ENCODE results near the gene ARHGAP10. TPM values are rescaled to one million over a fixed set of nuclear protein-coding genes. Genes with fewer than 3 reads are reported as not detected.

The ARHGAP10 gene
- total RNA-seq, 1 experiment from 2014 or later: 11.7 TPM

DNA sequence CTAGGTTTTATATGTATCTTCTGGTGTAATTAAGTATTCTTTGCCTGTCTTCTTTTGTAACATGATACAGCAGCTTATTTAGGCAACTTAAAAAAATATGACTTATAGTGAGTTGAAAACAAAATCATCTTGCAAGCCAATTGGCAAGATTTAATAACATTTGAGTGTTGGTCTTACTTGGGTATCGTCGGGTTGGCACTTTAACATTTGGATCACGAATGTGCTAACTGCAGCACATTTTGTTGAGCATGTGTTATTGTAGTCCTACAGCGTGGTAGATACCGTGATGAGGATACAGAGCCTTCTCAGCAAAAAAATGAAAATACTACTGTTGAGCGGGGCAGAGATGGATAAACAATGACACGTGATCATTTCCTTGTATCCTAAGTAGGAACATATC is 295.3 kb downstream of the ARHGAP10 start:
- intact Hi-C loops (cut with micrococcal nuclease; ENCODE audit: unreplicated experiment): no loop called here
- BruUV-seq (replicated peaks): no TSS peak
- Histone ChIP-seq H3K9me3 (ENCODE audit: control insufficient read depth, insufficient read depth, low read depth, low read length) (no peaks in the 10 kb centered on the region), H3K27ac (ENCODE audit: low read length) (no peak overlapping the region), H3K4me1 (ENCODE audit: control insufficient read depth, insufficient read depth, low read length) (no peaks in the 10 kb centered on the region), H3K4me3 (ENCODE audit: low read depth in 2 of 2, low read length in 2 of 2) (no peak overlapping the region), H3K27me3 (ENCODE audit: control insufficient read depth, insufficient read depth, low read length) (no peaks in the 10 kb centered on the region), H3K36me3 (ENCODE audit: control insufficient read depth, insufficient read depth, low read length) (no peaks in the 10 kb centered on the region; the same call in 1 of the 2 replicates)
- ChIA-PET POLR2A (no interaction called here), CTCF (no interaction called here)
- DNase-seq (ENCODE audit: low read depth, low spot score) (no peak), ATAC-seq (no peak)
- TF ChIP-seq, protein P1, sequence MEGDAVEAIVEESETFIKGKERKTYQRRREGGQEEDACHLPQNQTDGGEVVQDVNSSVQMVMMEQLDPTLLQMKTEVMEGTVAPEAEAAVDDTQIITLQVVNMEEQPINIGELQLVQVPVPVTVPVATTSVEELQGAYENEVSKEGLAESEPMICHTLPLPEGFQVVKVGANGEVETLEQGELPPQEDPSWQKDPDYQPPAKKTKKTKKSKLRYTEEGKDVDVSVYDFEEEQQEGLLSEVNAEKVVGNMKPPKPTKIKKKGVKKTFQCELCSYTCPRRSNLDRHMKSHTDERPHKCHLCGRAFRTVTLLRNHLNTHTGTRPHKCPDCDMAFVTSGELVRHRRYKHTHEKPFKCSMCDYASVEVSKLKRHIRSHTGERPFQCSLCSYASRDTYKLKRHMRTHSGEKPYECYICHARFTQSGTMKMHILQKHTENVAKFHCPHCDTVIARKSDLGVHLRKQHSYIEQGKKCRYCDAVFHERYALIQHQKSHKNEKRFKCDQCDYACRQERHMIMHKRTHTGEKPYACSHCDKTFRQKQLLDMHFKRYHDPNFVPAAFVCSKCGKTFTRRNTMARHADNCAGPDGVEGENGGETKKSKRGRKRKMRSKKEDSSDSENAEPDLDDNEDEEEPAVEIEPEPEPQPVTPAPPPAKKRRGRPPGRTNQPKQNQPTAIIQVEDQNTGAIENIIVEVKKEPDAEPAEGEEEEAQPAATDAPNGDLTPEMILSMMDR (IDR thresholded peaks at IDR 0.05): no peak
- no peak for TF ChIP-seq TCF7L2 (IDR thresholded peaks at IDR 0.05; ENCODE audit: low read depth, low read length)
- TF ChIP-seq REST (IDR thresholded peaks at IDR 0.05; ENCODE audit: insufficient read depth in 1 of 2, low read depth in 2 of 2, low read length in 1 of 2): no peak
- no peak for TF ChIP-seq POLR2AphosphoS5 (IDR thresholded peaks at IDR 0.05; ENCODE audit: low read depth, low read length)
- TF ChIP-seq SIN3A (IDR thresholded peaks at IDR 0.05; ENCODE audit: borderline replicate concordance, insufficient read depth, low read depth, low read length): no peak
- in situ Hi-C loops (cut with HindIII; ENCODE audit: low pct_unique_long_range_greater_than_20kb, low sequenced_read_pairs): no loop called here

DNA sequence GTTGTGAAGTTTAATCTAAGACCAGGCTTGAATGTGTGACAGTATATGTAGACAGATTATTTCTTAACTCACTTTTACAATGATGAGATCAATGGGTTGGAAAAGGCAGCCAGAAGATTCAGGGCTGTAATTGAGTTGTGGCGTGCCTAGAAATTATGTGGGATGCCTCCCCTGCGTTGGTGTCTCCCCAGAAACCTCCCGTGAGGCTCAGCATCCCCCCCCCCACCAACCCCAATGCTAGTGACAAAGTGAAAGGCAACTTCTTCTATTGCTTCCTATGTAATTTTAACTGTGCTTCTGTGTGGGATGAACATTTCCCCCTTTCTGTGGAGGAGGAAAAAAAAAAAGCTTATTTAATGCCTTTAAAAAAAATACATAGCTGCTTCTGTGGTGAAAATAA is 297.9 kb downstream of the ARHGAP10 start:
- Histone ChIP-seq H3K36me3 (ENCODE audit: control insufficient read depth, insufficient read depth, low read length) (no peaks in the 10 kb centered on the region; the same call in 1 of the 2 replicates), H3K9me3 (ENCODE audit: control insufficient read depth, insufficient read depth, low read depth, low read length) (no peaks in the 10 kb centered on the region), H3K4me3 (ENCODE audit: low read depth in 2 of 2, low read length in 2 of 2) (no peak overlapping the region), H3K4me1 (ENCODE audit: control insufficient read depth, insufficient read depth, low read length) (no peaks in the 10 kb centered on the region), H3K27me3 (ENCODE audit: control insufficient read depth, insufficient read depth, low read length) (no peaks in the 10 kb centered on the region), H3K27ac (ENCODE audit: low read length) (no peak overlapping the region)
- in situ Hi-C loops (cut with HindIII; ENCODE audit: low pct_unique_long_range_greater_than_20kb, low sequenced_read_pairs): no loop called here
- DNase-seq (ENCODE audit: low read depth, low spot score) (no peak), ATAC-seq (no peak)
- ChIA-PET CTCF (no interaction called here), POLR2A (no interaction called here)
- TF ChIP-seq SIN3A (IDR thresholded peaks at IDR 0.05; ENCODE audit: borderline replicate concordance, insufficient read depth, low read depth, low read length) (no peak), POLR2AphosphoS5 (IDR thresholded peaks at IDR 0.05; ENCODE audit: low read depth, low read length) (no peak), TCF7L2 (IDR thresholded peaks at IDR 0.05; ENCODE audit: low read depth, low read length) (no peak), REST (IDR thresholded peaks at IDR 0.05; ENCODE audit: insufficient read depth in 1 of 2, low read depth in 2 of 2, low read length in 1 of 2) (no peak)
- TF ChIP-seq, protein P1 (IDR thresholded peaks at IDR 0.05): no peak
- intact Hi-C loops (cut with micrococcal nuclease; ENCODE audit: unreplicated experiment): no loop called here
- no TSS peak for BruUV-seq (replicated peaks)

Measured in Panc1 (cell line).